Testis (tissue), 2 donors: ENCODE data around the gene MTCL1.

ENCODE experiments used
- POLR2A ChIP-seq: fragments of 450-650 bp; IDR thresholded peaks from one replicate; pipeline ENCODE4 v1.6.1; 2017; ENCODE audit warnings: antibody characterized with exemption, mild to moderate bottlenecking, moderate library complexity
- TF ChIP-seq, protein P1 (sequence below), 3 experiments: fragments of 450-650 bp in 2 of 3; fragments of 200-600 bp in 1 of 3; sonication (generic) in 1 of 3; IDR thresholded peaks; one replicate each; pipeline ENCODE4 v1.5.1; 2016 to 2019; ENCODE audit warnings: antibody characterized with exemption in 3 of 3, mild to moderate bottlenecking in 2 of 3, moderate library complexity in 1 of 3

DNA sequence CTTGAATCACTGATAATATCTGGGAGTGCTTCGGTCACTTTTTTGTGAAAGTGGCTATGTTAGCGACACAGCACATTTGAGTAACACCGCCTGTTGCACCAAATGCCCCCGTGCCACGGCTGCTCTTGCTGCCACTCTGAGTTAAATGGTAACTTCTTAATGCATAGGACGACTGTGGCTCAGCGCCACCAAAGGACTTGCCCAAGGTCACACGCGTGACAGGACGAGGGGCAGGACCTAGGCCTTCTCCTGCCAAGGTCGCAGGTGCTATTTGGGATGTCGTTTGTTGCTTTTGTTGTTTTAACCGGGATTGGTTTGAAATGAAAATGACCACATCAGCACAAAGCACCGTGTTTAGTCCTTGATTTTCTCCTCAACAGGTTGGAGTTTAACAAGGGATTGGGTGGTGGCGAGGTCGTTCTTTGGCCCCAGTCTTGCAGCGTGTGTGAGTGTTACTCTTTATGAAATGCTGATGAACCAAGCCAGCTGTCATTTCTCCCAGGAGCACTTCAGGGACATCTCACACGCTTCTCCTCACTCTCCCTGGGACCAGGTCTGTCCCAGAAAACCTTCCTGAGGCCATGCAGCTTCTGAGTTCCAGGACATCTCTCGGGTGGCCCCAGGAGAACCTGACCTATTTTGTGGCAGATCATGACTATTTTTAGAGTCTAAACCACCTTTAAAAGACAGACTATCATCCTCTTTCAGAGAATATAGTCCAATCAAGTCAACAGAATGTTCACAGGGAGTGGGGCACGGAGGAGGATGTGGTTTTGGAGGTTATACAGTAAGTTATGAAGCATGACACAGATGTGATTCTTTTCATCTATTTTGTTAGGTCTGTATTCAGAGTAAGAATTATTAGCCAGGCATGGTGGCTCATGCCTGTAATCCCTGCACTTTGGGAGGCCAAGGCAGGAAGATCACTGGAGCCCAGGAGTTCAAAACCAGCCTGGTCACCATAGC lies 49.9 kb downstream of the MTCL1 start:
- no peak for TF ChIP-seq POLR2A
- TF ChIP-seq, protein P1, sequence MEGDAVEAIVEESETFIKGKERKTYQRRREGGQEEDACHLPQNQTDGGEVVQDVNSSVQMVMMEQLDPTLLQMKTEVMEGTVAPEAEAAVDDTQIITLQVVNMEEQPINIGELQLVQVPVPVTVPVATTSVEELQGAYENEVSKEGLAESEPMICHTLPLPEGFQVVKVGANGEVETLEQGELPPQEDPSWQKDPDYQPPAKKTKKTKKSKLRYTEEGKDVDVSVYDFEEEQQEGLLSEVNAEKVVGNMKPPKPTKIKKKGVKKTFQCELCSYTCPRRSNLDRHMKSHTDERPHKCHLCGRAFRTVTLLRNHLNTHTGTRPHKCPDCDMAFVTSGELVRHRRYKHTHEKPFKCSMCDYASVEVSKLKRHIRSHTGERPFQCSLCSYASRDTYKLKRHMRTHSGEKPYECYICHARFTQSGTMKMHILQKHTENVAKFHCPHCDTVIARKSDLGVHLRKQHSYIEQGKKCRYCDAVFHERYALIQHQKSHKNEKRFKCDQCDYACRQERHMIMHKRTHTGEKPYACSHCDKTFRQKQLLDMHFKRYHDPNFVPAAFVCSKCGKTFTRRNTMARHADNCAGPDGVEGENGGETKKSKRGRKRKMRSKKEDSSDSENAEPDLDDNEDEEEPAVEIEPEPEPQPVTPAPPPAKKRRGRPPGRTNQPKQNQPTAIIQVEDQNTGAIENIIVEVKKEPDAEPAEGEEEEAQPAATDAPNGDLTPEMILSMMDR (IDR thresholded peaks at IDR 0.05), result no peak
